HepG2 (cell line): ENCODE data around the gene SLIT3. TPM values are rescaled to one million over a fixed set of nuclear protein-coding genes. Genes with fewer than 3 reads are reported as not detected.

ENCODE experiments used
- ATAC-seq: fragments of 200-7000 bp; cut with Tn5 transposase; 3 replicates; pipeline ENCODE4 v1.9.1; 2020; ENCODE audit warnings: mild to moderate bottlenecking, moderate library complexity
- BruUV-seq: library from RNA; stranded (reverse); fragments of 400-500 nt; replicated peaks from 2 replicates; lab custom pipeline; 2021; lab: Mats Ljungman, UMichigan
- CTCF ChIA-PET: fragments of 300-600 bp; formaldehyde crosslinking; extraction: SDS; loops from one replicate; lab custom pipeline; 2021; ENCODE audit warnings: low total read pairs, inconsistent platforms, low intra/inter-chr PET ratio; lab: Yijun Ruan, JAX
- POLR2A ChIA-PET: fragments of 350-600 bp; sonication (Branson Sonifier 250); formaldehyde crosslinking; loops from one replicate; lab custom pipeline; 2020; ENCODE audit warnings: antibody characterized with exemption, inconsistent platforms; lab: Yijun Ruan, JAX
- DNase-seq: peaks from one replicate; pipeline ENCODE4 v3.0.0-alpha.2; 2015; ENCODE audit warnings: low spot score
- FAIRE-seq: peaks from 3 replicates; lab custom pipeline; 2011; peaks lifted over from hg19 to GRCh38; lab: Jason Lieb, UNC
- H2AFZ ChIP-seq: one replicate; pipeline ENCODE4 v1.6.1; 2011; ENCODE audit warnings: low read length, inconsistent platforms
- H3K27ac ChIP-seq: fragments of 300-600 bp; 3 replicates; pipeline ENCODE4 v1.8.0; 2011; ENCODE audit warnings: mixed run types, mild to moderate bottlenecking, mixed read lengths, low read length, inconsistent platforms; ENCODE audit not compliant: insufficient read depth; ENCODE audit errors: extremely low read length
- H3K27me3 ChIP-seq, 2 experiments: fragments of 200-600 bp in 1 of 2; 2 replicates in 1 of 2; 3 replicates in 1 of 2; pipeline versions ENCODE4 v1.6.0 to v1.8.0; 2011; ENCODE audit warnings: low read length in 2 of 2, mild to moderate bottlenecking in 2 of 2, moderate library complexity in 2 of 2, inconsistent platforms in 1 of 2; ENCODE audit not compliant: insufficient read depth in 2 of 2, control insufficient read depth in 1 of 2
- H3K36me3 ChIP-seq, 2 experiments: fragments of 200-600 bp in 1 of 2; replicated peaks in 1 of 2; 2 replicates in 1 of 2; 3 replicates in 1 of 2; pipeline versions ENCODE4 v1.5.1 to v1.8.0; 2011; ENCODE audit warnings: low read length in 2 of 2, inconsistent platforms in 1 of 2; ENCODE audit not compliant: insufficient read depth in 2 of 2, control insufficient read depth in 1 of 2
- H3K4me1 ChIP-seq: 2 replicates; pipeline ENCODE4 v1.5.1; 2012; ENCODE audit warnings: low read length, inconsistent platforms; ENCODE audit not compliant: insufficient read depth
- H3K4me2 ChIP-seq: 2 replicates; pipeline ENCODE4 v1.6.0; 2011; ENCODE audit warnings: low read depth, low read length, inconsistent platforms
- H3K4me3 ChIP-seq, 3 experiments: fragments of 200-600 bp in 1 of 3; sonication (generic), shearing (Covaris generic) in 1 of 3; replicated peaks in 1 of 3; 2 replicates each; pipeline ENCODE4 v1.5.1; 2011 to 2016; ENCODE audit warnings: low read length in 3 of 3, inconsistent platforms in 2 of 3, low read depth in 2 of 3, mild to moderate bottlenecking in 2 of 3, control low read depth in 1 of 3, mixed read lengths in 1 of 3; ENCODE audit not compliant: insufficient read depth in 1 of 3
- H3K79me2 ChIP-seq: one replicate; pipeline ENCODE4 v1.6.1; 2011; ENCODE audit warnings: low read length, inconsistent platforms; ENCODE audit not compliant: insufficient read depth
- H3K9ac ChIP-seq: 2 replicates; pipeline ENCODE4 v1.6.0; 2011; ENCODE audit warnings: mild to moderate bottlenecking, low read depth, low read length, inconsistent platforms; ENCODE audit not compliant: insufficient read depth
- H3K9me3 ChIP-seq: 2 replicates; pipeline ENCODE4 v1.5.1; 2012; ENCODE audit warnings: mild to moderate bottlenecking, low read length
- H4K20me1 ChIP-seq: 2 replicates; pipeline ENCODE4 v1.6.0; 2011; ENCODE audit warnings: inconsistent platforms, mild to moderate bottlenecking, low read length, moderate library complexity; ENCODE audit not compliant: insufficient read depth
- GMEB1 ChIP-seq: sonication (generic); formaldehyde crosslinking; IDR thresholded peaks from 2 replicates; pipeline ENCODE4 v1.5.1; 2020; ENCODE audit warnings: missing genetic modification reagents, mild to moderate bottlenecking, borderline replicate concordance
- HOXD1 ChIP-seq: sonication (generic); formaldehyde crosslinking; IDR thresholded peaks from 2 replicates; pipeline ENCODE4 v1.5.0; 2020; ENCODE audit warnings: missing genetic modification reagents
- MAFK ChIP-seq, 2 experiments: IDR thresholded peaks in 1 of 2; conservative IDR thresholded peaks in 1 of 2; 2 replicates each; pipeline ENCODE4 v1.6.1; 2011; ENCODE audit warnings: improper control_type of control experiment in 2 of 2, low read length in 2 of 2
- MIER3 ChIP-seq: IDR thresholded peaks from 2 replicates; pipeline ENCODE4 v1.6.1; 2016; ENCODE audit warnings: missing compliant biosample characterization, borderline replicate concordance
- NFIB ChIP-seq: sonication (generic); formaldehyde crosslinking; IDR thresholded peaks from 2 replicates; pipeline ENCODE4 v1.9.0; 2021; ENCODE audit warnings: missing genetic modification reagents, mild to moderate bottlenecking, borderline replicate concordance
- PRDM4 ChIP-seq: sonication (generic); formaldehyde crosslinking; IDR thresholded peaks from 2 replicates; pipeline ENCODE4 v1.9.0; 2021; ENCODE audit warnings: missing genetic modification reagents, borderline replicate concordance
- REPIN1 ChIP-seq: sonication (generic); formaldehyde crosslinking; IDR thresholded peaks from 2 replicates; pipeline ENCODE4 v1.8.0; 2022; ENCODE audit warnings: missing genetic modification reagents, low read depth, mild to moderate bottlenecking, borderline replicate concordance
- RNF2 ChIP-seq: fragments of 450-650 bp; conservative IDR thresholded peaks from 2 replicates; pipeline ENCODE4 v1.6.1; 2016; ENCODE audit warnings: low read depth
- SMAD3 ChIP-seq: sonication (generic); formaldehyde crosslinking; IDR thresholded peaks from 2 replicates; pipeline ENCODE4 v1.4.0; 2020; ENCODE audit warnings: missing genetic modification reagents
- SP4 ChIP-seq: sonication (generic); formaldehyde crosslinking; IDR thresholded peaks from 2 replicates; pipeline ENCODE4 v1.8.1; 2023; ENCODE audit warnings: mild to moderate bottlenecking, missing genetic modification reagents
- ZNF20 ChIP-seq: sonication (generic); formaldehyde crosslinking; IDR thresholded peaks from 2 replicates; pipeline ENCODE4 v1.4.0; 2020; ENCODE audit warnings: mild to moderate bottlenecking, moderate library complexity, missing genetic modification reagents
- ZNF570 ChIP-seq: sonication (generic); formaldehyde crosslinking; IDR thresholded peaks from 2 replicates; pipeline ENCODE4 v1.4.0; 2020; ENCODE audit warnings: mild to moderate bottlenecking, missing genetic modification reagents, borderline replicate concordance
- ZNF670 ChIP-seq: sonication (generic); formaldehyde crosslinking; IDR thresholded peaks from 2 replicates; pipeline ENCODE4 v1.8.0; 2022; ENCODE audit warnings: mild to moderate bottlenecking, missing genetic modification reagents, borderline replicate concordance
- WGBS: methylation state at CpG from one replicate; pipeline ENCODE4 v1.1.6; 2017; ENCODE audit warnings: low lambda C conversion rate; 5-methylcytosine and 5-hydroxymethylcytosine counted together
- in situ Hi-C: cut with HindIII; loops from 2 replicates; pipeline ENCODE4 v1.10.0; 2017; ENCODE audit warnings: low pct_unique_long_range_greater_than_20kb; ENCODE audit not compliant: extremely low pct_ligation_motif_present
- intact Hi-C: fragments of 100-400 bp; cut with micrococcal nuclease; formaldehyde crosslinking; loops from one replicate; pipeline ENCODE4 v1.10.0; 2022; ENCODE audit not compliant: unreplicated experiment
- polyA plus RNA-seq, 8 experiments: library from polyadenylated mRNA; depleted of rRNA in 3 of 8; stranded (reverse) in 7 of 8; unstranded in 1 of 8; fragments of >200 nt; fragmentation: Illumina TruSeq in 4 of 8; extraction: Trizol in 4 of 8; gene quantifications; 2 replicates each; pipeline versions ENCODE4 v1.2.1 to v1.2.3, GENCODE V29; 2011 to 2016; ENCODE audit warnings: low read depth in 4 of 8, missing spikeins in 1 of 8, mixed read lengths in 1 of 8; ENCODE audit not compliant: insufficient read depth in 1 of 8
- total RNA-seq, 5 experiments: library from RNA; depleted of rRNA; stranded (reverse); fragments of >200 nt; fragmentation: Illumina TruSeq; extraction: Trizol; gene quantifications; 2 replicates each; pipeline ENCODE4 v1.2.3, GENCODE V29; 2016; ENCODE audit warnings: low read depth in 1 of 5
- TF ChIP-seq, protein P1 (sequence below): sonication (generic); formaldehyde crosslinking; IDR thresholded peaks from 2 replicates; pipeline ENCODE4 v1.4.0; 2020; ENCODE audit warnings: mild to moderate bottlenecking, missing genetic modification reagents
- TF ChIP-seq, protein P2 (sequence below): sonication (generic); formaldehyde crosslinking; IDR thresholded peaks from 2 replicates; pipeline ENCODE4 v1.8.0; 2023; ENCODE audit warnings: mild to moderate bottlenecking, missing genetic modification reagents
- TF ChIP-seq, protein P3 (sequence below): IDR thresholded peaks from 2 replicates; pipeline ENCODE4 v1.6.1; 2016; ENCODE audit warnings: low read depth

SLIT3 gene
- total and polyA plus RNA-seq, 2 of the 13 experiments (the other 11 are each of a cell fraction or from before 2014, with no cell fraction given): not detected

GRCh38 chr5:168766426-168766700 lies 534.6 kb downstream of the SLIT3 start:
- no peak for DNase-seq
- H2AFZ ChIP-seq: no peak overlapping the region
- no peak for FAIRE-seq
- H3K4me1 ChIP-seq: no peaks in the 10 kb centered on the region
- no peak overlapping the region for H3K4me2 ChIP-seq
- intact Hi-C loops: no loop called here
- no peaks in the 10 kb centered on the region for H3K9me3 ChIP-seq
- WGBS: no CpG with 5 or more reads among the region's 2 CpGs
- no TSS peak for BruUV-seq
- H3K27ac ChIP-seq: no peak overlapping the region
- H4K20me1 ChIP-seq: no peaks in the 10 kb centered on the region
- no peak overlapping the region for H3K4me3 ChIP-seq
- POLR2A ChIA-PET: no interaction called here
- H3K27me3 ChIP-seq: peaks cover 3 to 45% of the 10 kb centered on the region in 2 experiments; a peak in 3 of 5 replicates
- CTCF ChIA-PET: no interaction called here
- in situ Hi-C loops: no loop called here
- no peaks in the 10 kb centered on the region for H3K79me2 ChIP-seq
- no peaks in the 10 kb centered on the region for H3K36me3 ChIP-seq
- no peak for ATAC-seq
- H3K9ac ChIP-seq: no peak overlapping the region
- TF ChIP-seq, protein P1, sequence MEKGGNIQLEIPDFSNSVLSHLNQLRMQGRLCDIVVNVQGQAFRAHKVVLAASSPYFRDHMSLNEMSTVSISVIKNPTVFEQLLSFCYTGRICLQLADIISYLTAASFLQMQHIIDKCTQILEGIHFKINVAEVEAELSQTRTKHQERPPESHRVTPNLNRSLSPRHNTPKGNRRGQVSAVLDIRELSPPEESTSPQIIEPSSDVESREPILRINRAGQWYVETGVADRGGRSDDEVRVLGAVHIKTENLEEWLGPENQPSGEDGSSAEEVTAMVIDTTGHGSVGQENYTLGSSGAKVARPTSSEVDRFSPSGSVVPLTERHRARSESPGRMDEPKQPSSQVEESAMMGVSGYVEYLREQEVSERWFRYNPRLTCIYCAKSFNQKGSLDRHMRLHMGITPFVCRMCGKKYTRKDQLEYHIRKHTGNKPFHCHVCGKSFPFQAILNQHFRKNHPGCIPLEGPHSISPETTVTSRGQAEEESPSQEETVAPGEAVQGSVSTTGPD (CRISPR knock-in tag): no peak
- TF ChIP-seq, protein P2, sequence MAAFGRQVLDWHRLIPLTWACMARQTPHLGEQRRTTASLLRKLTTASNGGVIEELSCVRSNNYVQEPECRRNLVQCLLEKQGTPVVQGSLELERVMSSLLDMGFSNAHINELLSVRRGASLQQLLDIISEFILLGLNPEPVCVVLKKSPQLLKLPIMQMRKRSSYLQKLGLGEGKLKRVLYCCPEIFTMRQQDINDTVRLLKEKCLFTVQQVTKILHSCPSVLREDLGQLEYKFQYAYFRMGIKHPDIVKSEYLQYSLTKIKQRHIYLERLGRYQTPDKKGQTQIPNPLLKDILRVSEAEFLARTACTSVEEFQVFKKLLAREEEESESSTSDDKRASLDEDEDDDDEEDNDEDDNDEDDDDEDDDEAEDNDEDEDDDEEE: no peak
- TF ChIP-seq SP4 (CRISPR knock-in tag) (no peak), REPIN1 (CRISPR knock-in tag) (no peak), GMEB1 (CRISPR knock-in tag) (no peak), MIER3 (CRISPR knock-in tag) (no peak), RNF2 (no peak), HOXD1 (CRISPR knock-in tag) (no peak), ZNF670 (CRISPR knock-in tag) (no peak), PRDM4 (no peak), NFIB (CRISPR knock-in tag) (no peak), SMAD3 (CRISPR knock-in tag) (no peak), ZNF570 (CRISPR knock-in tag) (no peak), ZNF20 (CRISPR knock-in tag) (no peak), MAFK (conservative IDR thresholded peaks at IDR 0.05 in 1 of 2, IDR thresholded peaks at IDR 0.05 in 1 of 2; ENCODE audit: low read length in 2 of 2) (no peak)
- TF ChIP-seq, protein P3, sequence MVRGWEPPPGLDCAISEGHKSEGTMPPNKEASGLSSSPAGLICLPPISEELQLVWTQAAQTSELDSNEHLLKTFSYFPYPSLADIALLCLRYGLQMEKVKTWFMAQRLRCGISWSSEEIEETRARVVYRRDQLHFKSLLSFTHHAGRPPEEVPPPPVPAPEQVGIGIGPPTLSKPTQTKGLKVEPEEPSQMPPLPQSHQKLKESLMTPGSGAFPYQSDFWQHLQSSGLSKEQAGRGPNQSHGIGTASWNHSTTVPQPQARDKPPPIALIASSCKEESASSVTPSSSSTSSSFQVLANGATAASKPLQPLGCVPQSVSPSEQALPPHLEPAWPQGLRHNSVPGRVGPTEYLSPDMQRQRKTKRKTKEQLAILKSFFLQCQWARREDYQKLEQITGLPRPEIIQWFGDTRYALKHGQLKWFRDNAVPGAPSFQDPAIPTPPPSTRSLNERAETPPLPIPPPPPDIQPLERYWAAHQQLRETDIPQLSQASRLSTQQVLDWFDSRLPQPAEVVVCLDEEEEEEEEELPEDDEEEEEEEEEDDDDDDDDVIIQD (CRISPR knock-in tag): no peak
